ENCODE data around the gene HBG2. TPM values are rescaled to one million over a fixed set of nuclear protein-coding genes. Genes with fewer than 3 reads are reported as not detected.
"Not testable (repeated sequence)": the region's sequence is repeated elsewhere in the genome, so short reads cannot be mapped to it uniquely, and the experiment has no call there.

HBG2 gene
- total and polyA plus RNA-seq, 2 of the 4 experiments (the other 2 are of a cell fraction): 0.54 TPM; not detected in 1

DNA sequence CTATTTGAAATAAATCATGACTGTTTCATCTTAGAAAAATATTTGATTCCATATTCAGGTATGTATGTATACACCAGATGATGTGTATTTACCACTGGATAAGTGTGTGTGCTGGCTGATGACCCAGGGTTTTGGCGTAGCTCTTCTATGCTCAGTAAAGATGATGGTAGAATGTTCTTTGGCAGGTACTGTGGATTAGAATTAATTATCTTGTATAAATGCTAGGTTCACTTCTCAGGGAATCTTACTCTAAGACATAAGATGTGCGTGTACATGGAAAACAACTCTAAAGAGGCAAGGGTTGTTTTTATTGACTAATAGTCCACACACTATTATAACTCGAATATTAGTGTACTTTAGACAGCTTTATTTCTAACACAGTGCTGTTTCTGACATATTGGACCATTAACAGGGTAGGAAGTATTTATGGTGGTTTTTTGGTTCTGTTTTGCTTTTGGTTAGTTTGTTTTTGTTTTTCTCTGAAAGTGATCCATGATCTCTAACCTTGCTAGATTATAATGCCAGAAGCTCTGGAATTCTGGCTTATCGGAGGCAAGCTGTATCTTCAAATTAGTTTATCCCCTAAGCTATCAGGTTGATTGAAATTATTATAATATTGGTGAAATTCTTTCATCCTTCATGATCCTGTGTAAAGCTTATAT is 3.9 kb downstream of the HBG2 start:
- ATAC-seq (ENCODE audit: low read depth) (no peak), DNase-seq (no peak)
- no TSS peak for BruUV-seq (replicated peaks)
- intact Hi-C loops (cut with micrococcal nuclease) (no loop called here), dilution Hi-C loops (cut with HindIII; ENCODE audit: low sequenced_read_pairs, unreplicated experiment) (no loop called here), in situ Hi-C loops (cut with MboI; ENCODE audit: low sequenced_read_pairs) (no loop called here)
- H4K20me1 ChIP-seq (ENCODE audit: insufficient read depth, low read length): no peaks in the 10 kb centered on the region
- no peak overlapping the region for H3K4ac ChIP-seq (ENCODE audit: low read depth, low read length)
- peaks cover 2% of the 10 kb centered on the region; the same call in 1 of the 2 replicates for H3K9me1 ChIP-seq (ENCODE audit: insufficient read depth, low read length)
- no peak overlapping the region for H2AFZ ChIP-seq (replicated peaks; ENCODE audit: low read length, poor library complexity)
- no peaks in the 10 kb centered on the region for H3K4me1 ChIP-seq (ENCODE audit: control insufficient read depth, insufficient read depth, low read length)
- no CpG with 5 or more reads among the region's 4 CpGs for WGBS, 2 experiments (ENCODE audit: extremely low coverage in 2 of 2, insufficient read length in 1 of 2)
- H2AK9ac ChIP-seq (replicated peaks; ENCODE audit: low read depth, low read length, poor library complexity): no peak overlapping the region
- H3K79me1 ChIP-seq (ENCODE audit: low read depth in 1 of 2, low read length in 2 of 2): no peaks in the 10 kb centered on the region
- H3K14ac ChIP-seq (replicated peaks; ENCODE audit: low read depth, low read length): no peak overlapping the region
- ChIA-PET CTCF (no interaction called here), POLR2A (ENCODE audit: unreplicated experiment) (no interaction called here)
- no peak overlapping the region for H3K9ac ChIP-seq (ENCODE audit: low read depth, low read length)
- H3K27me3 ChIP-seq (ENCODE audit: control insufficient read depth, insufficient read depth, low read length): no peaks in the 10 kb centered on the region
- no peaks in the 10 kb centered on the region for H3K36me3 ChIP-seq (ENCODE audit: control insufficient read depth, insufficient read depth, low read length)
- H4K8ac ChIP-seq (ENCODE audit: low read depth in 2 of 2, low read length in 2 of 2): no peak overlapping the region
- TF ChIP-seq, protein P1, sequence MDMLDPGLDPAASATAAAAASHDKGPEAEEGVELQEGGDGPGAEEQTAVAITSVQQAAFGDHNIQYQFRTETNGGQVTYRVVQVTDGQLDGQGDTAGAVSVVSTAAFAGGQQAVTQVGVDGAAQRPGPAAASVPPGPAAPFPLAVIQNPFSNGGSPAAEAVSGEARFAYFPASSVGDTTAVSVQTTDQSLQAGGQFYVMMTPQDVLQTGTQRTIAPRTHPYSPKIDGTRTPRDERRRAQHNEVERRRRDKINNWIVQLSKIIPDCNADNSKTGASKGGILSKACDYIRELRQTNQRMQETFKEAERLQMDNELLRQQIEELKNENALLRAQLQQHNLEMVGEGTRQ (IDR thresholded peaks at IDR 0.05; ENCODE audit: low read depth, low read length): no peak
- TF ChIP-seq RAD21 (IDR thresholded peaks at IDR 0.05; ENCODE audit: low read length): no peak
- TF ChIP-seq BHLHE40 (IDR thresholded peaks at IDR 0.05; ENCODE audit: low read depth, low read length): no peak
- no peak overlapping the region for H3K18ac ChIP-seq (ENCODE audit: low read depth, low read length)
- no peak overlapping the region for H3K4me2 ChIP-seq (ENCODE audit: low read depth, low read length)
- H3K27ac ChIP-seq (ENCODE audit: insufficient read depth, low read length): no peak overlapping the region
- H3K4me3 ChIP-seq (ENCODE audit: insufficient read depth, low read depth, low read length): no peak overlapping the region
- no peak overlapping the region for H2BK5ac ChIP-seq (ENCODE audit: low read depth, low read length, poor library complexity, severe bottlenecking)
- no peak overlapping the region for H2BK20ac ChIP-seq (ENCODE audit: low read depth, low read length)
- H2BK120ac ChIP-seq (ENCODE audit: low read depth, low read length): no peak overlapping the region
- no peak overlapping the region for H4K5ac ChIP-seq (ENCODE audit: low read depth, low read length)
- H3K56ac ChIP-seq (ENCODE audit: extremely low read depth, insufficient read depth, low read length): no peak overlapping the region
- no peak overlapping the region for H2BK15ac ChIP-seq (ENCODE audit: low read depth, low read length)
- no peaks in the 10 kb centered on the region for H3K9me3 ChIP-seq (ENCODE audit: control insufficient read depth, insufficient read depth, low read length)
- H3K23ac ChIP-seq (ENCODE audit: low read depth, low read length): no peak overlapping the region
- no peak overlapping the region for H4K91ac ChIP-seq (ENCODE audit: insufficient read depth, low read depth, low read length)
- H2AK5ac ChIP-seq (ENCODE audit: low read depth, low read length): no peak overlapping the region

DNA sequence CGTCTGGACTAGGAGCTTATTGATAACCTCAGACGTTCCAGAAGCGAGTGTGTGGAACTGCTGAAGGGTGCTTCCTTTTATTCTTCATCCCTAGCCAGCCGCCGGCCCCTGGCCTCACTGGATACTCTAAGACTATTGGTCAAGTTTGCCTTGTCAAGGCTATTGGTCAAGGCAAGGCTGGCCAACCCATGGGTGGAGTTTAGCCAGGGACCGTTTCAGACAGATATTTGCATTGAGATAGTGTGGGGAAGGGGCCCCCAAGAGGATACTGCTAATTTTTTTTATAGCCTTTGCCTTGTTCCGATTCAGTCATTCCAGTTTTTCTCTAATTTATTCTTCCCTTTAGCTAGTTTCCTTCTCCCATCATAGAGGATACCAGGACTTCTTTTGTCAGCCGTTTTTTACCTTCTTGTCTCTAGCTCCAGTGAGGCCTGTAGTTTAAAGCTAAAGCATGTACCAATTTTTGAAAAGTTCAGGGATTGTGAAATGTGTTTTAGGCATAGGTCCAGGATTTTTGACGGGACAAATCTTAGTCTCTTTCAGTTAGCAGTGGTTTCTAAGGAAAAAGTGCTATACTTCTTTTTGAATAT is 4.7 kb downstream of the HBG2 start, which contains the start of gene HBG1:
TSS of gene HBG1 (minus strand) at position 51 of the 590 bp plus-strand sequence. CDS start 53 bp downstream, outside the sequence.
- H3K9me3 ChIP-seq (ENCODE audit: control insufficient read depth, insufficient read depth, low read length); dilution Hi-C loops (cut with HindIII; ENCODE audit: low sequenced_read_pairs, unreplicated experiment); H3K4me1 ChIP-seq (ENCODE audit: control insufficient read depth, insufficient read depth, low read length); H4K8ac ChIP-seq (ENCODE audit: low read depth in 2 of 2, low read length in 2 of 2); H3K36me3 ChIP-seq (ENCODE audit: control insufficient read depth, insufficient read depth, low read length); H2AK5ac ChIP-seq (ENCODE audit: low read depth, low read length); H3K27me3 ChIP-seq (ENCODE audit: control insufficient read depth, insufficient read depth, low read length); in situ Hi-C loops (cut with MboI; ENCODE audit: low sequenced_read_pairs); H2AK9ac ChIP-seq (replicated peaks; ENCODE audit: low read depth, low read length, poor library complexity); H3K9me1 ChIP-seq (ENCODE audit: insufficient read depth, low read length); H3K4ac ChIP-seq (ENCODE audit: low read depth, low read length); H3K56ac ChIP-seq (ENCODE audit: extremely low read depth, insufficient read depth, low read length); H3K4me2 ChIP-seq (ENCODE audit: low read depth, low read length); H3K4me3 ChIP-seq (ENCODE audit: insufficient read depth, low read depth, low read length); H2BK5ac ChIP-seq (ENCODE audit: low read depth, low read length, poor library complexity, severe bottlenecking); intact Hi-C loops (cut with micrococcal nuclease); H3K14ac ChIP-seq (replicated peaks; ENCODE audit: low read depth, low read length); H4K20me1 ChIP-seq (ENCODE audit: insufficient read depth, low read length); H3K9ac ChIP-seq (ENCODE audit: low read depth, low read length); H4K5ac ChIP-seq (ENCODE audit: low read depth, low read length); H3K27ac ChIP-seq (ENCODE audit: insufficient read depth, low read length); DNase-seq; BruUV-seq (replicated peaks); H2BK20ac ChIP-seq (ENCODE audit: low read depth, low read length); H3K79me1 ChIP-seq (ENCODE audit: low read depth in 1 of 2, low read length in 2 of 2); H2AFZ ChIP-seq (replicated peaks; ENCODE audit: low read length, poor library complexity); H3K23ac ChIP-seq (ENCODE audit: low read depth, low read length); H2BK120ac ChIP-seq (ENCODE audit: low read depth, low read length); CTCF ChIA-PET; H2BK15ac ChIP-seq (ENCODE audit: low read depth, low read length); H3K18ac ChIP-seq (ENCODE audit: low read depth, low read length); POLR2A ChIA-PET (ENCODE audit: unreplicated experiment); H4K91ac ChIP-seq (ENCODE audit: insufficient read depth, low read depth, low read length): not testable (repeated sequence)
- WGBS, 2 experiments (ENCODE audit: extremely low coverage in 2 of 2, insufficient read length in 1 of 2): no CpG with 5 or more reads among the region's 9 CpGs
- 0 out of 2 replicates have a peak, but pooled peaks have one; percentile 29 for ATAC-seq (ENCODE audit: low read depth)

Measured in IMR-90 (cell line).